Ovary (tissue), 9 donors: ENCODE results near the gene CD48. TPM values are rescaled to one million over a fixed set of nuclear protein-coding genes. Genes with fewer than 3 reads are reported as not detected.
"Not testable (repeated sequence)": the region's sequence is repeated elsewhere in the genome, so short reads cannot be mapped to it uniquely, and the experiment has no call there.

Experiments used
- DNase-seq, 5 donors: peaks; one replicate each; pipeline ENCODE4 v3.0.0-alpha.2; 2019 to 2020
- H3K27ac ChIP-seq, 2 donors: fragments of 200-600 bp; one replicate each; pipeline versions ENCODE4 v1.5.1 to v1.8.0; 2019 to 2022
- H3K27me3 ChIP-seq: fragments of 200-600 bp; one replicate; pipeline ENCODE4 v1.8.0; 2022
- H3K36me3 ChIP-seq: fragments of 200-600 bp; sonication (generic); one replicate; pipeline ENCODE4 v1.5.1; 2019
- H3K4me1 ChIP-seq: one replicate; pipeline ENCODE4 v1.8.1; 2013; ENCODE audit warnings: mild to moderate bottlenecking, moderate library complexity; ENCODE audit not compliant: insufficient read depth
- H3K4me3 ChIP-seq: fragments of 200-600 bp; sonication (generic); one replicate; pipeline ENCODE4 v1.5.1; 2017
- H3K9me3 ChIP-seq, 2 donors: fragments of 200-600 bp in 1 of 2; sonication (generic) in 1 of 2; one replicate each; pipeline versions ENCODE4 v1.5.1 to v1.8.1; 2013 to 2019; ENCODE audit warnings: mild to moderate bottlenecking in 1 of 2, moderate library complexity in 1 of 2
- CTCF ChIP-seq, 3 donors: fragments of 450-650 bp in 2 of 3; fragments of 200-600 bp in 1 of 3; IDR thresholded peaks; one replicate each; pipeline versions ENCODE4 v1.5.1 to v1.8.0; 2016 to 2022; ENCODE audit warnings: antibody characterized with exemption in 3 of 3, mild to moderate bottlenecking in 1 of 3
- EP300 ChIP-seq: sonication (generic); formaldehyde crosslinking; IDR thresholded peaks from one replicate; pipeline ENCODE4 v1.6.1; 2017; ENCODE audit warnings: antibody characterized with exemption
- POLR2A ChIP-seq: fragments of 450-650 bp; IDR thresholded peaks from one replicate; pipeline ENCODE4 v1.6.1; 2017; ENCODE audit warnings: antibody characterized with exemption, mild to moderate bottlenecking, moderate library complexity
- WGBS, 3 donors: extraction: QIAGEN DNeasy Blood & Tissue Kit in 1 of 3; methylation state at CpG; one replicate each; pipeline versions ENCODE4 v1.1.5 to v1.1.7; 2013 to 2017; 5-methylcytosine and 5-hydroxymethylcytosine counted together
- intact Hi-C, 4 donors: fragments of 100-400 bp; cut with DNase I; formaldehyde crosslinking; loops; one replicate each; pipeline versions ENCODE4 v1.11.0 to v1.15.1; 2022 to 2023
- polyA plus RNA-seq, 2 donors: library from polyadenylated mRNA; stranded (reverse); fragments of 200-250 nt in 1 of 2; fragments of 350-450 nt in 1 of 2; fragmentation: Illumina TruSeq in 1 of 2; extraction: RNeasy Lipid Tissue Mini Kit (QIAGEN cat#74804) in 1 of 2; gene quantifications; one replicate each; pipeline ENCODE4 v1.2.3, GENCODE V29; 2013 to 2014
- total RNA-seq, 7 donors: library from RNA; depleted of rRNA in 2 of 7; stranded (reverse); fragments of >200 nt in 2 of 7; fragmentation: NEBNext Ultra II Directional in 3 of 7; extraction: Animal tissue kit (Norgen Biotek cat#: 25700) in 3 of 7; gene quantifications; one replicate each; pipeline versions ENCODE4 v1.1.0 to v1.2.4, GENCODE V29; 2016 to 2023
- donor health status: DM: no; HTN: no; CAD: no; lungs with moderate emphysema.
- donor health status: DM: no; HTN: no; CAD: no.
- donor health status: Bipolar disorder and iron deficiency.
- donor health status: DM: yes; HTN: yes; CAD: no.
- donor health status: DM: no; HTN: no; CAD: no.
- donor health status: DM: yes; HTN: yes; CAD: no.

CD48 gene
- total and polyA plus RNA-seq, 9 donors: 0.61 to 17.6 (median 2.5) TPM

GRCh38 chr1:160705742-160706141, 5.9 kb downstream of the CD48 start:
- no peak for TF ChIP-seq EP300
- TF ChIP-seq CTCF (IDR thresholded peaks at IDR 0.05): no peak
- TF ChIP-seq POLR2A: no peak
- H3K9me3 ChIP-seq: no peaks in the 10 kb centered on the region
- DNase-seq: no peak
- H3K36me3 ChIP-seq: no peaks in the 10 kb centered on the region
- no peaks in the 10 kb centered on the region for H3K27me3 ChIP-seq
- intact Hi-C loops: no loop called here
- H3K27ac ChIP-seq: no peak overlapping the region
- no peak overlapping the region for H3K4me3 ChIP-seq
- H3K4me1 ChIP-seq: no peaks in the 10 kb centered on the region

DNA sequence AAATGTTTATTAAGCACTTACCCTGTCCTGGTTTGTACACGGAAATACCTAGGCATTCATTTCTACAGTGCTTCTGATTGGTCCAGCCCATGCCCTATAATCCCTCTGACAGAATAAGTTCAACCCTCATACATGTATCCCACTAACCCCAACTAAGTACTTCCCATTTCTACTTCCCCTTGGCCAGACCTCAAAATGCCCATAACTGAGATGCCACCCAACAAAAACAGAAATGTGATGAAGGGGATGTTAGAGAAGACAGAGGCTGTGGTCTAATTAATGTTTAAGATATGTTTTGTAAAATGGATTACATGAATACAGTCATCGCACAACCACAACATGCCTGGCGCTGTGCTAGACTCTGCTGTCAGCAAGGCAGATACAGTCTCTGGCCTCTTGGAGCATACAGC, 6.4 kb downstream of the CD48 start:
- H3K4me1 ChIP-seq, H3K36me3 ChIP-seq, H3K4me3 ChIP-seq, intact Hi-C loops, H3K27me3 ChIP-seq, H3K9me3 ChIP-seq, H3K27ac ChIP-seq, DNase-seq: not testable (repeated sequence)
- 86 to 87% (median 87%) methylated on average over 3 of the region's 3 CpGs for WGBS, 3 donors

GRCh38 chr1:160704250-160704649, 7.4 kb downstream of the CD48 start:
- H3K4me1 ChIP-seq: no peaks in the 10 kb centered on the region
- H3K36me3 ChIP-seq: no peaks in the 10 kb centered on the region
- H3K9me3 ChIP-seq: no peaks in the 10 kb centered on the region
- DNase-seq: no peak
- 76 to 85% (median 81%) methylated on average over 4 of the region's 4 CpGs for WGBS, 3 donors
- intact Hi-C loops: no loop called here
- no peak overlapping the region for H3K27ac ChIP-seq
- TF ChIP-seq POLR2A (no peak), EP300 (no peak), CTCF (IDR thresholded peaks at IDR 0.05) (no peak)
- H3K4me3 ChIP-seq: no peak overlapping the region
- no peaks in the 10 kb centered on the region for H3K27me3 ChIP-seq

DNA sequence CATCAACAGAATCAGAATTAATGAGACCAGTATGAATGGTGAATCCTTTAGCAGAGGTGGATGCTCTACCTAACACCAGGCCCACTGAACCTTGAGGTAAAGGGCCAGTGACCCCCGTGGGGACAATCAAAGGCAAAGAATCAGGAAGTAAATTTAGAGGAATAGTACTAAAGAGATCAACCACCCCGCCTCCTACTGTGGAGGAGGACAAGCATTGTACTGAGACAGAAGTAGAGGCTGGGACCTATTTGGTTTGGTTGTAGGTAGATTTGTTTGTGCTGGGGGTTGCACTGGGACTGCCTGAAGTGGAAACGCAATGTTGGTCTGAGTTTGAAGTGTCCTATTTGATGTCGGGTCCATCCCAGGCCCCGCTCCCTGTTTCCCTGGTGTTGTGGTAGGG, 9.5 kb downstream of the CD48 start:
- intact Hi-C loops: no loop called here
- no peaks in the 10 kb centered on the region for H3K36me3 ChIP-seq
- no peaks in the 10 kb centered on the region for H3K27me3 ChIP-seq
- no peak for TF ChIP-seq CTCF (IDR thresholded peaks at IDR 0.05)
- TF ChIP-seq POLR2A: no peak
- no peak for TF ChIP-seq EP300
- H3K4me3 ChIP-seq: no peak overlapping the region
- H3K9me3 ChIP-seq: no peaks in the 10 kb centered on the region
- no peak for DNase-seq
- H3K27ac ChIP-seq: no peak overlapping the region
- WGBS, 3 donors: 85 to 91% (median 90%) methylated on average over 5 of the region's 5 CpGs
- no peaks in the 10 kb centered on the region for H3K4me1 ChIP-seq

- H3K4me3 ChIP-seq, DNase-seq, intact Hi-C loops, H3K27me3 ChIP-seq, H3K27ac ChIP-seq, H3K4me1 ChIP-seq, H3K36me3 ChIP-seq, H3K9me3 ChIP-seq: not testable (repeated sequence)
- 91 to 94% (median 91%) methylated on average over 10 of the region's 10 CpGs for WGBS, 3 donors
Observed at GRCh38 chr1:160692390-160692789, 19.2 kb downstream of the CD48 start.

DNA sequence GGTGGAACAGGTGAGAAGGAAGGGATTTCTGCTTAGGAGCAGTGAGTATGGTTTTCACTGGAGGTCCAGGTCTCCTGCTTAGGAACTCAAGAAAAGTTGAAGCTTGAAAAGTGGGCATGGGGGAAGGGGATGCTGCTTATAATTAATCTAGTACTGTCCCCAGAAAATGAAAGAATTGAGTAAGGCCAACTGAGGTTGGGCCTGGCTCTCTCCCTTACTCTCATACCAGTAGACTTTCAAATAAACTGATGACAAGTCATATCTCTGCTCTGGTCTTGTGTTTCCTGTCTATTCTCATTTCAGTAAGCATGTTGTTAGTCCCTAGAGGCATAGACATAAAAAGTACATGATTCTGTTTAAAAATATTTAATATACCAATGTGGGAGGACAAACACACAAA, 26.4 kb downstream of the CD48 start:
- Histone ChIP-seq H3K27me3 (no peaks in the 10 kb centered on the region), H3K36me3 (no peaks in the 10 kb centered on the region), H3K4me3 (no peak overlapping the region), H3K9me3 (no peaks in the 10 kb centered on the region), H3K4me1 (peaks cover 1% of the 10 kb centered on the region), H3K27ac (no peak overlapping the region)
- no peak for DNase-seq
- intact Hi-C loops: no loop called here
- TF ChIP-seq POLR2A (no peak), EP300 (no peak), CTCF (IDR thresholded peaks at IDR 0.05) (no peak)
